K562 (cell line): ENCODE results near the gene APOL3. TPM values are rescaled to one million over a fixed set of nuclear protein-coding genes. Genes with fewer than 3 reads are reported as not detected.

Experiments used
- ATAC-seq: fragments of 200-7000 bp; cut with Tn5 transposase; 3 replicates; pipeline ENCODE4 v1.9.1; 2020; ENCODE audit warnings: moderate library complexity
- BruUV-seq: library from RNA; stranded (reverse); fragments of 400-500 nt; replicated peaks from 2 replicates; lab custom pipeline; 2021; lab: Mats Ljungman, UMichigan
- CTCF ChIA-PET: fragments of 300-600 bp; formaldehyde crosslinking; extraction: SDS; loops from one replicate; lab custom pipeline; 2021; ENCODE audit warnings: low intra/inter-chr PET ratio; lab: Yijun Ruan, JAX
- POLR2A ChIA-PET: fragments of 300-600, 350-650 bp; sonication (Branson Sonifier 250); formaldehyde crosslinking; extraction: SDS; loops from one replicate; lab custom pipeline; 2021; ENCODE audit warnings: antibody characterized with exemption, inconsistent platforms; lab: Yijun Ruan, JAX
- DNase-seq, 4 experiments: peaks; one replicate each; pipeline versions ENCODE4 v3.0.0 to v3.0.0-alpha.2; 2011 to 2018; ENCODE audit warnings: low spot score in 3 of 4, mixed read lengths in 3 of 4; ENCODE audit errors: extremely low read depth in 1 of 4
- FAIRE-seq: peaks from 2 replicates; lab custom pipeline; 2011; peaks lifted over from hg19 to GRCh38; lab: Jason Lieb, UNC
- H2AFZ ChIP-seq: 2 replicates; pipeline ENCODE4 v1.6.0; 2011; ENCODE audit warnings: low read depth, low read length, control low read depth, inconsistent platforms
- H3K27ac ChIP-seq: fragments of 200-600 bp; 3 replicates; pipeline ENCODE4 v1.8.0; 2011; ENCODE audit warnings: low read depth, mild to moderate bottlenecking, control low read depth, inconsistent platforms, low read length, moderate library complexity, mixed read lengths; ENCODE audit errors: extremely low read depth
- H3K27me3 ChIP-seq, 2 experiments: fragments of 300-600 bp in 1 of 2; 2 replicates in 1 of 2; 3 replicates in 1 of 2; pipeline versions ENCODE4 v1.6.0 to v1.8.0; 2011; ENCODE audit warnings: inconsistent platforms in 2 of 2, low read length in 2 of 2, mild to moderate bottlenecking in 1 of 2, mixed read lengths in 1 of 2, moderate library complexity in 1 of 2; ENCODE audit not compliant: control insufficient read depth in 2 of 2, insufficient read depth in 2 of 2
- H3K36me3 ChIP-seq: fragments of 300-600 bp; 3 replicates; pipeline ENCODE4 v1.8.0; 2011; ENCODE audit warnings: mild to moderate bottlenecking, low read length, inconsistent platforms; ENCODE audit not compliant: control insufficient read depth, insufficient read depth
- H3K4me1 ChIP-seq, 2 experiments: fragments of 200-600 bp in 1 of 2; replicated peaks in 1 of 2; 2 replicates in 1 of 2; 3 replicates in 1 of 2; pipeline versions ENCODE4 v1.5.1 to v1.8.0; 2011; ENCODE audit warnings: inconsistent platforms in 2 of 2, low read length in 2 of 2, mild to moderate bottlenecking in 1 of 2, mixed read lengths in 1 of 2, moderate library complexity in 1 of 2; ENCODE audit not compliant: control insufficient read depth in 2 of 2, insufficient read depth in 2 of 2
- H3K4me2 ChIP-seq: 2 replicates; pipeline ENCODE4 v1.6.1; 2011; ENCODE audit warnings: low read length, control low read depth, inconsistent platforms, mixed read lengths; ENCODE audit not compliant: insufficient read depth
- H3K4me3 ChIP-seq: fragments of 200-600 bp; sonication (generic), shearing (Covaris generic); 2 replicates; pipeline ENCODE4 v1.5.1; 2016; ENCODE audit warnings: control low read depth, inconsistent platforms
- H3K79me2 ChIP-seq: fragments of 200-600 bp; 3 replicates; pipeline ENCODE4 v1.8.0; 2011; ENCODE audit warnings: low read length, inconsistent platforms; ENCODE audit not compliant: control insufficient read depth, insufficient read depth
- H3K9ac ChIP-seq, 2 experiments: 2 replicates each; pipeline versions ENCODE4 v1.6.0 to v1.6.1; 2011; ENCODE audit warnings: low read depth in 2 of 2, low read length in 2 of 2, control low read depth in 1 of 2, inconsistent platforms in 1 of 2, mild to moderate bottlenecking in 1 of 2, mixed read lengths in 1 of 2; ENCODE audit not compliant: insufficient read depth in 1 of 2
- H3K9me1 ChIP-seq: one replicate; pipeline ENCODE4 v1.6.0; 2011; ENCODE audit warnings: inconsistent platforms, mild to moderate bottlenecking, low read length, moderate library complexity; ENCODE audit not compliant: control insufficient read depth, insufficient read depth
- H3K9me3 ChIP-seq: replicated peaks from 2 replicates; pipeline ENCODE4 v1.5.1; 2011; ENCODE audit warnings: low read depth, low read length, inconsistent platforms; ENCODE audit not compliant: control insufficient read depth, insufficient read depth
- H4K20me1 ChIP-seq: replicated peaks from 2 replicates; pipeline ENCODE4 v1.6.1; 2011; ENCODE audit warnings: low read length, inconsistent platforms, mixed read lengths; ENCODE audit not compliant: control insufficient read depth, insufficient read depth
- E2F1 ChIP-seq: sonication (generic); formaldehyde crosslinking; IDR thresholded peaks from 2 replicates; pipeline ENCODE4 v1.8.1; 2023; ENCODE audit warnings: mild to moderate bottlenecking, missing genetic modification reagents, moderate library complexity
- NR2C2 ChIP-seq, 2 experiments: fragments of 200-800 bp in 1 of 2; sonication (Bioruptor generic) in 1 of 2; sonication (generic) in 1 of 2; formaldehyde crosslinking in 1 of 2; IDR thresholded peaks; 2 replicates each; pipeline versions ENCODE4 v1.6.1 to v1.8.0; 2016 to 2022; ENCODE audit warnings: mild to moderate bottlenecking in 1 of 2, missing compliant biosample characterization in 1 of 2, missing genetic modification characterization in 1 of 2, missing genetic modification reagents in 1 of 2
- NR3C1 ChIP-seq: sonication (generic); formaldehyde crosslinking; IDR thresholded peaks from 2 replicates; pipeline ENCODE4 v1.8.1; 2022; ENCODE audit warnings: missing genetic modification reagents
- SRSF3 ChIP-seq: fragments of 200-400 bp; formaldehyde crosslinking; IDR thresholded peaks from 2 replicates; pipeline ENCODE4 v1.6.1; 2016; ENCODE audit warnings: mild to moderate bottlenecking, low read length, moderate library complexity; ENCODE audit not compliant: insufficient read depth
- TFE3 ChIP-seq: fragments of 450-650 bp; formaldehyde crosslinking; IDR thresholded peaks from 2 replicates; pipeline ENCODE4 v1.4.0; 2020; ENCODE audit warnings: mild to moderate bottlenecking, mixed read lengths
- THRA ChIP-seq: fragments of 450-650 bp; IDR thresholded peaks from 2 replicates; pipeline ENCODE4 v1.6.1; 2017; ENCODE audit warnings: mild to moderate bottlenecking, moderate library complexity
- WGBS: fragments of 100-300 bp; shearing (Covaris generic); methylation state at CpG from one replicate; pipeline ENCODE4 v1.1.6; 2016; ENCODE audit warnings: low coverage, mixed read lengths; ENCODE audit not compliant: insufficient coverage; ENCODE audit errors: missing lambda C conversion rate; 5-methylcytosine and 5-hydroxymethylcytosine counted together
- in situ Hi-C: fragments of 300-500 bp; cut with MboI; formaldehyde crosslinking; loops from 4 replicates; pipeline ENCODE4 v1.15.0; 2018; ENCODE audit warnings: inconsistent platforms, mixed read lengths
- intact Hi-C: fragments of 100-400 bp; cut with micrococcal nuclease; formaldehyde crosslinking; loops from 2 replicates; pipeline ENCODE4 v1.14.2; 2022
- polyA plus RNA-seq, 8 experiments: library from polyadenylated mRNA; depleted of rRNA in 4 of 8; stranded (reverse) in 5 of 8; unstranded in 3 of 8; fragments of >200 nt; fragmentation: Nextera tagmentation in 2 of 8; fragmentation: Illumina TruSeq in 1 of 8; extraction: Ambion mirVana in 2 of 8; extraction: Trizol in 1 of 8; gene quantifications; 2 replicates each; pipeline versions ENCODE4 v1.2.1 to v1.2.3, GENCODE V29; 2011 to 2014; ENCODE audit warnings: inconsistent platforms in 1 of 8, missing spikeins in 1 of 8
- total RNA-seq, 7 experiments: library from RNA; depleted of rRNA in 6 of 7; stranded (reverse); fragments of >200 nt in 6 of 7; fragmentation: Illumina TruSeq in 2 of 7; extraction: Trizol in 2 of 7; gene quantifications; 2 replicates each; pipeline versions ENCODE4 v1.2.1 to v1.2.3, GENCODE V29; 2011 to 2021; ENCODE audit warnings: low replicate concordance in 1 of 7
- TF ChIP-seq, protein P1 (sequence below): fragments of 450-650 bp; IDR thresholded peaks from 2 replicates; pipeline ENCODE4 v1.7.0; 2016; ENCODE audit warnings: borderline replicate concordance
- TF ChIP-seq, protein P2 (sequence below): sonication (generic); formaldehyde crosslinking; IDR thresholded peaks from 2 replicates; pipeline ENCODE4 v1.8.0; 2022; ENCODE audit warnings: mild to moderate bottlenecking, missing genetic modification reagents

Gene APOL3
- total and polyA plus RNA-seq, 9 of the 15 experiments (the other 6 are each of a cell fraction or from before 2014, with no cell fraction given): 0.25 to 1.1 (median 0.56) TPM; not detected in 1

DNA sequence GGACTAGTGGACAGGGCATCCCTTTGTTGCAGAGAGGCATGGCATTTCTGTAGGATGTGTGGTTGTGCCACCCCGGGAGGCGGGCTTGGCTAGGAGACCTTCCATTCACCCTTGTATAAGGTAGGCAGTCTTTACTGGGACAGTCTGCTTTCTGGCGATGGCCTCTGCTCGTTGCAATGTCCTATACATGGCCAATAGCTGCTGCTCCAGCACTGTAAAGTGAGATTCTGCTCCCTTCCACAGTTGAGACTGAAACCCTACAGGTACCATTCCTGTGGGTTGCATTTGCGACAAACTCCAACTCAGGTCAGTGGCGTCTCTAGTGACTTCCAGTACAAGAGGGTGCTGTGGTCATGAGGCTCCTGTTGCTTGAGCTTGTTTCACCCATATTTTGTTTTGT is 20.4 kb upstream of the APOL3 start:
- intact Hi-C loops: loop anchor here (1.0 to 5.0 kb wide), 2 partner anchors 36 to 41 kb away; no protein-coding TSS in a partner anchor
- no peak for DNase-seq
- FAIRE-seq: no peak
- H4K20me1 ChIP-seq: no peaks in the 10 kb centered on the region
- no peak overlapping the region for H2AFZ ChIP-seq
- ATAC-seq: no peak
- H3K9ac ChIP-seq: no peak overlapping the region
- H3K36me3 ChIP-seq: no peaks in the 10 kb centered on the region
- H3K4me2 ChIP-seq: no peak overlapping the region
- no peak overlapping the region for H3K27ac ChIP-seq
- no peaks in the 10 kb centered on the region for H3K9me3 ChIP-seq
- in situ Hi-C loops: loop anchor here (5.0 kb wide), 1 partner anchor 39 kb away; no protein-coding TSS in a partner anchor
- no peaks in the 10 kb centered on the region for H3K9me1 ChIP-seq
- H3K4me1 ChIP-seq: peaks cover 0 to 6% of the 10 kb centered on the region in 2 experiments; a peak in 2 of 5 replicates
- no peak overlapping the region for H3K4me3 ChIP-seq
- CTCF ChIA-PET: interaction anchor here (0.5 to 0.6 kb wide), 2 partner anchors 40 to 505 kb away, joined by 3 read pairs; no protein-coding TSS in a partner anchor
- no peaks in the 10 kb centered on the region for H3K79me2 ChIP-seq
- no TSS peak for BruUV-seq
- TF ChIP-seq NR2C2 (CRISPR knock-in tag; IDR thresholded peaks at IDR 0.05) (no peak), NR2C2 (tag; IDR thresholded peaks at IDR 0.05) (no peak), TFE3 (no peak), E2F1 (CRISPR knock-in tag) (no peak), SRSF3 (no peak), NR3C1 (CRISPR knock-in tag) (no peak), THRA (no peak)
- TF ChIP-seq, protein P1, sequence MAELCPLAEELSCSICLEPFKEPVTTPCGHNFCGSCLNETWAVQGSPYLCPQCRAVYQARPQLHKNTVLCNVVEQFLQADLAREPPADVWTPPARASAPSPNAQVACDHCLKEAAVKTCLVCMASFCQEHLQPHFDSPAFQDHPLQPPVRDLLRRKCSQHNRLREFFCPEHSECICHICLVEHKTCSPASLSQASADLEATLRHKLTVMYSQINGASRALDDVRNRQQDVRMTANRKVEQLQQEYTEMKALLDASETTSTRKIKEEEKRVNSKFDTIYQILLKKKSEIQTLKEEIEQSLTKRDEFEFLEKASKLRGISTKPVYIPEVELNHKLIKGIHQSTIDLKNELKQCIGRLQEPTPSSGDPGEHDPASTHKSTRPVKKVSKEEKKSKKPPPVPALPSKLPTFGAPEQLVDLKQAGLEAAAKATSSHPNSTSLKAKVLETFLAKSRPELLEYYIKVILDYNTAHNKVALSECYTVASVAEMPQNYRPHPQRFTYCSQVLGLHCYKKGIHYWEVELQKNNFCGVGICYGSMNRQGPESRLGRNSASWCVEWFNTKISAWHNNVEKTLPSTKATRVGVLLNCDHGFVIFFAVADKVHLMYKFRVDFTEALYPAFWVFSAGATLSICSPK: no peak
- TF ChIP-seq, protein P2, sequence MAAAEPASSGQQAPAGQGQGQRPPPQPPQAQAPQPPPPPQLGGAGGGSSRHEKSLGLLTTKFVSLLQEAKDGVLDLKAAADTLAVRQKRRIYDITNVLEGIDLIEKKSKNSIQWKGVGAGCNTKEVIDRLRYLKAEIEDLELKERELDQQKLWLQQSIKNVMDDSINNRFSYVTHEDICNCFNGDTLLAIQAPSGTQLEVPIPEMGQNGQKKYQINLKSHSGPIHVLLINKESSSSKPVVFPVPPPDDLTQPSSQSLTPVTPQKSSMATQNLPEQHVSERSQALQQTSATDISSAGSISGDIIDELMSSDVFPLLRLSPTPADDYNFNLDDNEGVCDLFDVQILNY (CRISPR knock-in tag): no peak
- TF ChIP-seq, all 486 proteins: peak for 0
- POLR2A ChIA-PET: interaction anchor here (0.8 kb wide), 1 partner anchor 46 kb away, joined by 3 read pairs; no protein-coding TSS in a partner anchor
- no peaks in the 10 kb centered on the region for H3K27me3 ChIP-seq
- WGBS: 77% methylated on average over 3 of the region's 6 CpGs
